Transverse colon (tissue), 4 donors: ENCODE measurements around the gene PDK2.

Experiments
- CTCF ChIP-seq, 5 experiments: fragments of 200-600 bp in 3 of 5; fragments of 450-650 bp in 2 of 5; sonication (generic) in 3 of 5; IDR thresholded peaks; 1 replicate in 2 of 5; 2 replicates in 3 of 5; pipeline ENCODE4 v1.5.1; 2016 to 2017; ENCODE audit warnings: antibody characterized with exemption in 5 of 5, inconsistent platforms in 3 of 5, mild to moderate bottlenecking in 2 of 5, moderate library complexity in 1 of 5
- POLR2A ChIP-seq: fragments of 450-650 bp; IDR thresholded peaks from one replicate; pipeline ENCODE4 v1.6.1; 2016; ENCODE audit warnings: antibody characterized with exemption, mild to moderate bottlenecking, moderate library complexity
- POLR2AphosphoS5 ChIP-seq, 3 donors: sonication (generic); formaldehyde crosslinking; IDR thresholded peaks; one replicate each; pipeline ENCODE4 v1.6.1; 2016; ENCODE audit warnings: antibody characterized with exemption in 3 of 3

- TF ChIP-seq CTCF (IDR thresholded peaks at IDR 0.05): no peak
- no peak for TF ChIP-seq POLR2A
- no peak for TF ChIP-seq POLR2AphosphoS5 (IDR thresholded peaks at IDR 0.05)
Measured at GRCh38 chr17:50106393-50107131, 11.4 kb downstream of the PDK2 start.
